ENCODE results near the gene ITGAX.

The ITGAX gene

DNA sequence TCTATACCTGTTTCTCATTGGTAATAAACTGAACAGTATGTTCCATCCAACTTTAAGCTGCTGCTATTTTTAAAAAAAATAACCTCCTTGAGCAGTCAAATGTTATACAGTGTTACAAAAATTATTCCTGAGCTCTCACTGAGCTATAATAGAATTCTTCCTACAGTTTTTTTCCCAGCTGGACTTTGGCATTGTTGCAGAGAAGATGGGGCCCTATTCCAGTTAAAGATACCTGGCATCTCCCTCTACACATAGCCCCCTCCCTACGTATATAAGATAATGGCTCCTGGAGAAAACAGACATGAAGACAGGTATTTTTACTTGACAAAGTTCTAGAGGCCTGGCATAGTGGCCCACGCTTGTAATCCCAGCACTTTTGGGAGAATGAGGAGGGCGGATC, 74.8 kb downstream of the ITGAX start:
- no peaks in the 10 kb centered on the region for H3K4me1 ChIP-seq
- H3K36me3 ChIP-seq = no peaks in the 10 kb centered on the region
- H3K9me3 ChIP-seq = no peaks in the 10 kb centered on the region
- no peak for DNase-seq
- H3K4me3 ChIP-seq (ENCODE audit: low read depth, low read length) = no peak overlapping the region
- TF ChIP-seq, protein P1, sequence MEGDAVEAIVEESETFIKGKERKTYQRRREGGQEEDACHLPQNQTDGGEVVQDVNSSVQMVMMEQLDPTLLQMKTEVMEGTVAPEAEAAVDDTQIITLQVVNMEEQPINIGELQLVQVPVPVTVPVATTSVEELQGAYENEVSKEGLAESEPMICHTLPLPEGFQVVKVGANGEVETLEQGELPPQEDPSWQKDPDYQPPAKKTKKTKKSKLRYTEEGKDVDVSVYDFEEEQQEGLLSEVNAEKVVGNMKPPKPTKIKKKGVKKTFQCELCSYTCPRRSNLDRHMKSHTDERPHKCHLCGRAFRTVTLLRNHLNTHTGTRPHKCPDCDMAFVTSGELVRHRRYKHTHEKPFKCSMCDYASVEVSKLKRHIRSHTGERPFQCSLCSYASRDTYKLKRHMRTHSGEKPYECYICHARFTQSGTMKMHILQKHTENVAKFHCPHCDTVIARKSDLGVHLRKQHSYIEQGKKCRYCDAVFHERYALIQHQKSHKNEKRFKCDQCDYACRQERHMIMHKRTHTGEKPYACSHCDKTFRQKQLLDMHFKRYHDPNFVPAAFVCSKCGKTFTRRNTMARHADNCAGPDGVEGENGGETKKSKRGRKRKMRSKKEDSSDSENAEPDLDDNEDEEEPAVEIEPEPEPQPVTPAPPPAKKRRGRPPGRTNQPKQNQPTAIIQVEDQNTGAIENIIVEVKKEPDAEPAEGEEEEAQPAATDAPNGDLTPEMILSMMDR (IDR thresholded peaks at IDR 0.05; ENCODE audit: low read depth, low read length) = no peak
- H3K27me3 ChIP-seq = no peaks in the 10 kb centered on the region

DNA sequence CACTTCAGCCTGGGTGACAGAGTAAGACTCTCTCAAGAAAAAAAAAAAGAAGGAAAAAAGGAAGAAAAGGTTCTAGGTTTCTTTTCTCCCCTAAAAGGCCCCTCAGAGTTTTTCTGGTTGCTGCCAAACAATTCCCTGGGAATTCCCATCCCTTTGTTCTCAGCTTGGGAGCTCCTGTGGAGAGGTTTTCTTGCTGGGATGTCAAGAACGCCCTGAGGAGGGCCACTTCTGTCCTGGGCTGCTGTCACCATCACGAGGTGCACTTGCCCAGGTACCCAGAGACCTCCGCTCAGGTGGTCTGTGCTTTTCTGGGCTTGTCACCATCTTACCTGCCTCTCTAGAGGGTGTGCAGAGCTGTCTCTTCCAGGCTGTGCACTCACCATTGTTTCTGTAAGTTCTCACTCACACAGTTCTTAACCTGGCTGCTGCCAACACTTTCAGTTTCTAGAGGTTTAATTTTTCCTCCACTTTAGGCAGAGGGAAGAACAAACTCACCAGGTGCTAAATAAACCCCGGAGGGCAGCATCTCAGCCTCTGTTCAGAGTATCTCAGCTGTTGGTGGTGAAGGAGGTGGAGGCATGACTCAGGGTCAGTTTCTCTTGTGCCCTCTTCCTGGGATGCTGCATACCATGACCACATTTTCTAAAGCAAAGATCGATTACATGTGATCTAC, 75.5 kb downstream of the ITGAX start:
- no peaks in the 10 kb centered on the region for H3K27me3 ChIP-seq
- no peak overlapping the region for H3K4me3 ChIP-seq (ENCODE audit: low read depth, low read length)
- TF ChIP-seq, protein P1 (IDR thresholded peaks at IDR 0.05; ENCODE audit: low read depth, low read length) = no peak
- H3K4me1 ChIP-seq = no peaks in the 10 kb centered on the region
- no peak for DNase-seq
- no peaks in the 10 kb centered on the region for H3K36me3 ChIP-seq
- H3K9me3 ChIP-seq = no peaks in the 10 kb centered on the region

All from BE2C (cell line).